AG10803 (cell line): ENCODE measurements around the gene IRAK2.

Experiments
- DNase-seq: peaks from one replicate; pipeline ENCODE4 v3.0.0; 2010; ENCODE audit warnings: low read depth
- H3K4me3 ChIP-seq: 2 replicates; pipeline ENCODE4 v1.5.1; 2011; ENCODE audit warnings: mild to moderate bottlenecking, low read length, control low read depth
- TF ChIP-seq, protein P1 (sequence below): conservative IDR thresholded peaks from 2 replicates; pipeline ENCODE4 v1.5.1; 2011; ENCODE audit warnings: mild to moderate bottlenecking, low read length, control low read depth, inconsistent platforms

Gene IRAK2

DNA sequence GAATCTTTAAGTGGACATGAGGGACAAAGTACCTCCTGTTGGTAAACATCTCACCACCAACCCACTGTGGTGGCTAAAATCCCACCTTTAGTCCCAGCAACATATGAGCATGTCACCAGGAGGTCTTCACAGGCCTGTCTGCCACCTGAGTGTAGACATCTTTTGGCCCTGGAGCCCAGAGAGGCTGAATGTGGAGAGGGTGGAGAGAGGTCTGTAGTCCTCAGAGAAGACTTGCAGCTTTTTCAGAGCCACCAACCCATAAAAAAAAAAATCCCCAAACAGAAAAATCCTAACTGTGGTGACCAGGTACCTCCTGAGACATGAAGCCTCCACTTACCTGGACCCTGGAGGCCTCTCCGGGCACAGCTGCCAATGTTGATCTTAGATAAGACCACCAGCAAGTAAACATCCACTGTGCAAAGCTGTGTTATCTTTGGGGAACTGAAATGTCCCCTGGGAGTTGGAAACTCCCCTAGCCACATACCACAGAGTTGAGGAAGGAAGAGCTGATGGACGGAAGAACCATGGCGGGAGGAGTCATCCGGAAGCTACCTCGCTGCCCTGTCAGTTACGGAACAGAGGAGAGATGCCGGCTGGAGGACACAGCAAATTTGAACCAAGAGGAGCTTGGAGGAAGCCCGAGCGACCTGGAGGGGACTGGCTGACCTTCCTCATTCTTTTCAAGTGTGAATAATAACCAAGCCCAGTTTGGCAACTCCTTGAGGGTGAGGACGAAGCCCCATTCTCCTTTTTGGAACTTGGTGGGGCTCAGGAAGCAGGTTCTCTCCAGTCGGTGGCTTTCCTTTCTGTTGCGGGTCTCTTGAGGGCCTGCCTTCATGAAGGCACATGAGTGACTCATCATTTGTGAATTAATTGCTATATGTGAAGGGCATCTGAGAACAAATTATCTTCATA is 128.0 kb downstream of the IRAK2 start, which contains the start of gene GHRL:
Gene GHRL, minus strand, starts transcription at position 443 of the 915 bp plus-strand sequence. CDS start 2,767 bp downstream, outside the sequence.
- no peak within 1 kb of the TSS for H3K4me3 ChIP-seq
- TF ChIP-seq, protein P1, sequence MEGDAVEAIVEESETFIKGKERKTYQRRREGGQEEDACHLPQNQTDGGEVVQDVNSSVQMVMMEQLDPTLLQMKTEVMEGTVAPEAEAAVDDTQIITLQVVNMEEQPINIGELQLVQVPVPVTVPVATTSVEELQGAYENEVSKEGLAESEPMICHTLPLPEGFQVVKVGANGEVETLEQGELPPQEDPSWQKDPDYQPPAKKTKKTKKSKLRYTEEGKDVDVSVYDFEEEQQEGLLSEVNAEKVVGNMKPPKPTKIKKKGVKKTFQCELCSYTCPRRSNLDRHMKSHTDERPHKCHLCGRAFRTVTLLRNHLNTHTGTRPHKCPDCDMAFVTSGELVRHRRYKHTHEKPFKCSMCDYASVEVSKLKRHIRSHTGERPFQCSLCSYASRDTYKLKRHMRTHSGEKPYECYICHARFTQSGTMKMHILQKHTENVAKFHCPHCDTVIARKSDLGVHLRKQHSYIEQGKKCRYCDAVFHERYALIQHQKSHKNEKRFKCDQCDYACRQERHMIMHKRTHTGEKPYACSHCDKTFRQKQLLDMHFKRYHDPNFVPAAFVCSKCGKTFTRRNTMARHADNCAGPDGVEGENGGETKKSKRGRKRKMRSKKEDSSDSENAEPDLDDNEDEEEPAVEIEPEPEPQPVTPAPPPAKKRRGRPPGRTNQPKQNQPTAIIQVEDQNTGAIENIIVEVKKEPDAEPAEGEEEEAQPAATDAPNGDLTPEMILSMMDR: no peak
- DNase-seq: no peak
